Cortex of kidney (tissue), 1 donor: Measurements from ENCODE around the gene PPP2R5D.
A peak's percentile ranks its signal among the peaks of the same experiment; 100 is the strongest.
"Not testable (repeated sequence)": the region's sequence is repeated elsewhere in the genome, so short reads cannot be mapped to it uniquely, and the experiment has no call there.

Experiments used
- DNase-seq: peaks from one replicate; lab custom pipeline; 2025; lab: John Stamatoyannopoulos, UW

PPP2R5D gene

GRCh38 chr6:42996513-42996912, 12.1 kb downstream of the PPP2R5D start:
- DNase-seq: no peak

- not testable (repeated sequence) for DNase-seq
Observed at GRCh38 chr6:42998205-42998604, 13.8 kb downstream of the PPP2R5D start.

DNA sequence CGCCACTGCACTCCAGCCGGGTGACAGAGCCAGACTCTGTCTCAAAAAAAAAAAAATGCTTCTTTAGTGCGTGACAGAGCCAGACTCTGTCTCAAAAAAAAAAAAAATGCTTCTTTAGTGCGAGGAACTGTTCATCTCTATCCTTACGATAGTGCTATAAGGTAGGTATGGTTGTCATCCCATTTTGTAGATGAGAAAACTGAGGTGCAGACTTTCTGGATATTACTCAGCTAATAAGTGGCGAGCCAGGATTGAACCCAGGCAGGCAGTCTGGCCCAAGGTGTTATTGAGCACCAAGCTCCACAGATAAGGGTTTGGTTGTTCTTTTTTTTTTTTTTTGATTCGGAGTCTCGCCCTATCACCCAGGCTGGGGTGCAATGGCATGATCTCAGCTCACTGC, 17.5 kb downstream of the PPP2R5D start:
- DNase-seq: no peak

DNA sequence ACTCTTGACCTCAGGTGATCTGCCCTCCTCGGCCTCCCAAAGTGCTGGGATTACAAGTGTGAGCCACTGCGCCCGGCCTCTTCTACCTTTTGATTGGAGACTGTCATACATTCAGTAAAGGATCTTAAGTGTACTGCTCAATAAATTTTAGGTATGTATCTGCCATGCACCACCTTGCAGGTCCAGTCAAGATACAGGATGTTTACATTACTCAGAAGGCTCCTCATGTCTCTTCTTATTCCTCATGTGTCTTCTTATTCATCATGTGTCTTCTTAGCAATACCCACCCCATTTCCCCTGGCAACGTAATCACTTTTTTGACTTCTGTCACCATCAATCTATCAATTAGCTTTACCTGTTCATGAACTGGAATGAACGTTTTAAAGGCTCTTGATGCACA, 21.5 kb downstream of the PPP2R5D start:
- DNase-seq: no peak

- no peak for DNase-seq
Observed at GRCh38 chr6:43006251-43006650, 21.9 kb downstream of the PPP2R5D start.

GRCh38 chr6:43007126-43007525, 22.8 kb downstream of the PPP2R5D start:
- DNase-seq: no peak

DNA sequence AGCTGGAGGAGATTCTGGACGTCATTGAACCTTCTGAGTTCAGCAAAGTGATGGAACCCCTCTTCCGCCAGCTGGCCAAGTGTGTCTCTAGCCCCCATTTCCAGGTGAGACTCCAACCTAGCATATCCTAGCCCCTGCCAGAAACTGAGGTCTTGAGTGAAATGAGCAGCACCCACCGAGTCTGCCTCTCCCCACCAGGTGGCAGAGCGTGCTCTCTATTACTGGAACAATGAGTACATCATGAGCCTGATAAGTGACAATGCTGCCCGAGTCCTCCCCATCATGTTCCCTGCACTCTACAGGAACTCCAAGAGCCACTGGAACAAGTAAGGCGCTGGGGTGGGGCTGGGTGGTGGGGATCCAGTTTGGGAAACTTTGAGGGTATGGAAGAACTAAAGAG, 24.8 kb downstream of the PPP2R5D start:
- no peak for DNase-seq

GRCh38 chr6:43011207-43011606, 26.8 kb downstream of the PPP2R5D start:
- no peak for DNase-seq

- no peak for DNase-seq
Observed at GRCh38 chr6:43012364-43012763, 28.0 kb downstream of the PPP2R5D start.

DNA sequence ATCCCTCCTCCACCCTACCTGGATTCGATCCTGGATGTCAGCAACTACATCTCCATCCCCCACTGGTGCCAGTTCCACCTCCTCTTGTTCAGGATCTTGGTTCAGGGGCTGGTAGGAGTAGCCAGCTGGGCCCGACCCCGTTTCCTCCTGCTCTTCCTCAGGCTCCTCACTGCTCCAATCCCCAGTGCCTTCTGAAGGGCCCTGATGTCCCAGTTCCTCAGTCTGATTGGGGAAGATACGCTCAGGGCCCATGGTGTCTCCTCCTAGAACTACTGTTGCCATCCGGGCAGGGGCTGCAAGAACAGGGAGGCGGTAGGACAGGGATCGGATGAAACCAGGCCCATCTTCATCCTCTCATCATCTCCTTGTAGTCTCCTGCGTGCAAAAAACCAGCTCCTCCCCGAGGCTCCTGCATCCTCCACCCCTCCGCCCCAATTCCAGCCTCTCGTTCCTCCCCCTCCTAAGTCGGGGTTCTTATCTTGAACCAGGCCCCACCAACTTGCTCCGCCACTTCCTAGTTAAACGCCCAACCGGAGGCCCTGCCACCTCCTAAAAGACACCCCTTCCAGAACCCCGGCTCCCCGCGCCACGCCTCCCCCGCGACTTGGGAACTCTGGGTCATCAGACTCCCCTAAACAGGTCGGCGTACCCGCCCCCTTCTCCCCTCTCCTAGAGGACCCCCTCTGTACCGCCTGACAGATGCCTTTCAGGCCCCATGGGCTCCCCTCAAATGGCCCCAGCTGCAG, 28.9 kb downstream of the PPP2R5D start:
- DNase-seq: no peak

DNA sequence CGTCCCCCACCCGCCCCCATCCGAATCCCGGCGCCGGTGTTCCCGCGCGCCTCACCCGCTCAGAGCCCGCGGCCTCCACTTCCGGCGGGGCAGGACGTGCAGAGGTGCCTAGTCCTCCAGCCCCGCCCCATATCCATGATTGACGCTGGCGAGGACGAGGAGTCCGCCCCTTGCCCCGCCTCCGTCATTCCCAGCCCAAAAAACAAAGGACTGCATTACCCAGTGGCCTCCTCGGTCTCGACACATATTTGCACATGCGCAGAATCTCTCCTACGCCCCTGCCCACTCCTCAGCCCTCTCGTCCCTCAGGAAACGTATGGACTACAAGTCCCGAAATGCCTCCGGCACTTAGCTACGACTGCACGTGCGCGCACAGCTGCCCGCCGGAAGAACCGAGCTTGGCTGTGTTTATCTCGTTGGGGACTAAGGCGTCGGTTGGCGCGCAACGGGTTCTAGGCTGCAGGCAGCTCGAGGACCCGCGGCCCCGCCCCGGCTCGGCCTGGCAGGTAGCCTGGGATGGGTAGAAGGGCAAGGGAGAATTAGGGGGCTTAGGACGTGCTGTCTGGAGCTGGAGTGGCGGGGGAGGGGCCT, 29.6 kb downstream of the PPP2R5D start, which contains the start of the genes KLHDC3 and MEA1:
TSS of gene KLHDC3 (plus strand) at position 407 of the 591 bp plus-strand sequence. CDS start 2,944 bp downstream, outside the sequence.
TSS of gene MEA1 (minus strand) at position 104 of the 591 bp plus-strand sequence. CDS start 133 bp downstream, outside the sequence.
- peak; percentile 45 for DNase-seq

DNA sequence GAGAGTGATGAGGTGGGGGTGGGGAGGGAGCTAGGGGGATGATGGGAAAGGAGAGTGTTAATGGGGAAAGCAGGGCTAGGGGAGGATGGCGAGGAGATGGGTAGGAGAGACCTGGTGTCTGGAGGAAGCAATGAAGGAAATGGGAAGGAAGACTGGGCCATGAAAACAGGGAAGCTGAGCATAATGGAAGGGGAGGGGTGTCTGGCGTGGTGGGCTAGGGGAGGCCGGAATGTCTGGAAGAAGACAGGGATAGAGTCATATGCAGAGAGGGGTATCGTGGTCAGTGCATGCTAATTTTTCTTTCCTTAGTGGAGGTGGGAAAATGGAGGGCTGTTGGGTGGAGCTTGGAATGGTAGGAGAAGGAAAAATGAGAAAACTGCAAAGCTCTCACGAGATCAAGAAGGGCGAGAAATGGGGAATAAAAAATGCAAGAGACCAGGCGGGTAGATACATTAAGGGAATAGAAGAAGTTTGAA, 30.1 kb downstream of the PPP2R5D start:
- no peak for DNase-seq

GRCh38 chr6:43016176-43016942, 32.0 kb downstream of the PPP2R5D start:
- no peak for DNase-seq

- DNase-seq: no peak
Observed at GRCh38 chr6:43016943-43017334, 32.6 kb downstream of the PPP2R5D start.

DNA sequence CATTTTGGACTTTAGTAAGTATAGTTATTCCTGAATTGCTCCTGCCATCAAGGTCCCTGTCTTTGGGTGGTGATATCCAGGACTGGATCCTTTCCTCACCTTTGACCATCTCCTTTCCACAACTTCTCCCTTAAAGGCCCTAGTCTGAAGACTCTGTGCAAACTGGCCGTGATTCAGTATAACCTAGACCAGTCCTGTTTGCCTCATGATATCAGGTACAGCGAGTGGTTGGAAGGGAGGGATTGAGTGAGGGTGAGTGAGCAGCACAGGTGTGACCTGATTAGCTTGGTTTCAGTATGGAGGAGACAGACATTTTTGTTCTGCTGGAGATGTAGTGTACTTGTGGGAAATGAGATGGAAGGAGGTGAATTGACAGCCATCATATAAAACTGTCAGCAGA, 34.8 kb downstream of the PPP2R5D start:
- no peak for DNase-seq

DNA sequence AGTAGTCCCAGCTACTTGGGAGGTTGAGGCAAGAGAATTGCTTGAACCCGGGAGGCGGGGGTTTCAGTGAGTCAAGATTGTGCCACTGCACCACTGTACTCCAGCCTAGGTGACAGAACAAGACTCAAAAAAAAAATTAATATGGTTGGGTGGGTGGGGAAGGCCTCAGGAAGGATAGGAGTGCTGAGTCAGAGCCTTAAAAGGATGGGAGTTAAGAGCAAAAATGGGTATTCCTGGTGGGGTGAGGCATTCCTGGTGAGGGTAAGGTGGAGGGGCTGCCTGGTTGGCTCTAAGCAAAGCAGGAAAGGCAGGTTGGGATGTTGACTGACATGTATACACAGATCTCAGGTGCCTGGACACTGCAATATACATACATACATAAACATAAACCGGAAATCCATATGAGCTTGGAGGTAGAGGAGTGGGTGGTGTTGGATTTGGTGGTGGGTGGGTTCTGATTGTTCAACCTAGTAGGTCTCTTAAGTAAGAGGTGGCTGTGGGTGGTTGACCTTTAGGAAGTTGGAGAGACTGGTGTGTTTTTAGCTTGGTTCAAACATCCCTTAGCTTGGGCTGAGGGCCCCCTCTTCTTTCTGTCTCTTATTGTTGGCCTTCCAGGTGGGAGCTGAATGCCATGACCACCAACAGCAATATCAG, 35.8 kb downstream of the PPP2R5D start:
- DNase-seq: no peak

DNA sequence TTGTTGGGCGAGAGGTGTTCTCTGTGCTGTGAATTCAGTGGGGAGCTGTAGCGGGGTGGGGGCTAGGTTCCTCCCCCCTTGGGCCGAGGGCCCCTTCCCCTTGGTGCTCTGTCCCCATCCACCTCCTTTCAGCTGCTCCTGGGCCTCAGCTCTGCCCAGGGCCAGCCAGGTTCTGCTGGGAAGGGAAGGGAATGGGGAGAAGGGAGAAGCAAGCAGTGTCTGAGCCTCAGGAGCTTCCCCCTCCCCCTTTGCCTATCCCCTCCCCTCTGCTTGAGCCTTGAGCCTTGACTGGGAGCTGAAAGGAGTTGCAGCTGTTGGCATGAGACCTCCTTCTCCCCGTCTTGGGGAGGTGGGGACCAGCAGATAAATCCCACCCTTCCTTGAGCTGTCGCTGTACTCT, 36.5 kb downstream of the PPP2R5D start:
- DNase-seq: no peak

DNA sequence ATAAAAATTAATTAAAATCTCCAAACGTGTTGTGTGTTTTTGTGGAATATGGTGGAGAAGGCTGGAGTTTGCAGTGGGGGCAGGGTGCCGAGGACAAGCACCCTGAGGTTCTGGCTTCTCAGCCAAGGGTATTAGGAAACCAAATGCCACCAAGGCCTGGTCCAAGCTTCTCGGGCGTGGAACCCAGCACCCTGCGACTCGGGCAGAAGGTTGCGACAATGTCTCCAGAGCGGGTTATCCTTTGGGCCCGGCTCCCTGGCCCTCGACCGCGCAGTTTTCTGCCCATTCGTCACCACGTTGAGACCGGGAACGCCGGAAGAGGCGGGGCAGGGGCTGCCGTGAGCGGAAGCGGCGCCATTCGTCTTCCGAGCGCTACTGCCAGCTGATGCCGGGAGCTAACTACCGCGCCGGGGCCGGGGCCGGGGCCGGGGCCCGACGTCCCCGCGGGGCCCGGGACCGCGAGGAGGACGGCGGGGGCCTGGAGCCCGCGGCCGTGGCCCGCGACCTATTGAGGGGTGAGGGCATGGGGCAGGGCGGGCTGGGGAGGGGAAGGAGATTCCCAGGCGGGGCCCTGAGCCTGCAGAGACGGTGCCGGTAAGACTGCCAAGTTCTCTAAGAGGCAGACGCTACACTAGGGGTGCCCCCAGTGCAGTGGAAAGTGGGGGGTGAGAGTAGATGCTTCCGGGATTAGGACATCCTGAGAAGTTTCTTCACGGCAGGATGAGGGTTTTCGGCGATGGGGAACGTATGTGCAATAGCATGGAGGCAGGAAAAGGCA, 37.1 kb downstream of the PPP2R5D start, which contains the start of gene RRP36:
TSS of gene RRP36 (plus strand) at position 354 of the 778 bp plus-strand sequence. CDS start at position 386, 32 bp downstream.
- no peak for DNase-seq

DNA sequence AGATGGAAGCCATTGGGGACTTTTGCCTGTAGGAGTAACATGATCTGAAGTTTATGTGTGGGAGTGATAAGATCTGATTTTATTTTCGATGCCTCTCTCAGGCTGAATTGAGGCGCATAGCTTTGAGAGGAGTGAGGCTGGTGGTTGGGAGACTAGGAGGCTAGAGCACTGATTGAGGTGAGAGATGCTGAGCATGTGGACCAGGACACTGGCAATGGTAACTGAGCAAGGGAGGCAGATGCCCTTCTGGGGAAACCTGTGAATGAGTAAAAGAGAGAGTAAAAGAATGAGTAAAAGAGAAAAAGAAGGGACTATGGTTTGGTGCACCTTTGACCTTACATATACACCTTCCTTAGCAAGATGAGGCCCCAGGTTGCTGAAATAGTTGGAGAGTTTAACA, 40.1 kb downstream of the PPP2R5D start:
- DNase-seq: no peak

DNA sequence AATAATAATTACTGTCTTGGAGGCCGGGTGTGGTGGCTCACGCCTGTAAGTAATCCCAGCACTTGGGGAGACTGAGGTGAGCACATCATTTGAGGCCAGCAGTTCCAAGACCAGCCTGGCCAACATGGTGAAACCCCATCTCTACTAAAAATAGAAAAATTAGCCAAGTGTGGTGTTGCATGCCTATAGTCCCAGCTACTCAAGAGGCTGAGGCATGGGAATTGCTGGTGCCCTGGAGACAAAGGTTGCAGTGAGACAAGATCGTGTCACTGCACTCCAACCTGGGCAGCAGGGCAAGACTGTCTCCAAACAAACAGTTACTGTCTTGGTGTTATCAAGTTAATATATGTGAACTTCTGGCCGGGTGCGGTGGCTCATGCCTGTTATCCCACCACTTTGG, 42.0 kb downstream of the PPP2R5D start:
- no peak for DNase-seq

DNA sequence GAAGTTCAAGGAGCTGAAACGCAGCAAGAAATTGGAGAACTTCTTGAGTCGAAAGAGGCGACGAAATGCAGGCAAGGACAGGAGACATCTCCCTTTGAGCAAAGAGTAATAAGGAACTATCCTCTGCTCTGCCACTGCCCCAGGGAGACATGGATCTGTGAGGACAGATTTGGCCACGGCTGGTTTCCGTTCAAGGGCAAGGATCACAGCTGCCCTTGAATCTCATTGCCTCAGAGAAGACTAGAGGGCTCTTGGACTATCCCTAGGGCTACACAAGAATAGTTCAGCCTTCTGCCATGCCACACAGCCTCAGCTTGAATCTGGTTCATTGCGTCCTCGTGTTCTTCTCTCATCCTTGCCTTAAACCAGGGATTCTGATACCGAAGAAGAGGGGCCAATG, 44.8 kb downstream of the PPP2R5D start:
- no peak for DNase-seq
